GM19395 (cell line): ENCODE data around the gene MRPS26.
"Not testable (repeated sequence)": the region's sequence is repeated elsewhere in the genome, so short reads cannot be mapped to it uniquely, and the experiment has no call there.

ENCODE experiments used
- ATAC-seq: cut with Tn5 transposase; IDR thresholded peaks from one replicate; pipeline ENCODE4 v1.9.1; 2021; ENCODE audit warnings: mild to moderate bottlenecking, moderate library complexity; ENCODE audit not compliant: unreplicated experiment

The MRPS26 gene

GRCh38 chr20:3041854-3042409 lies 3.9 kb upstream of the MRPS26 start:
- ATAC-seq = no peak

DNA sequence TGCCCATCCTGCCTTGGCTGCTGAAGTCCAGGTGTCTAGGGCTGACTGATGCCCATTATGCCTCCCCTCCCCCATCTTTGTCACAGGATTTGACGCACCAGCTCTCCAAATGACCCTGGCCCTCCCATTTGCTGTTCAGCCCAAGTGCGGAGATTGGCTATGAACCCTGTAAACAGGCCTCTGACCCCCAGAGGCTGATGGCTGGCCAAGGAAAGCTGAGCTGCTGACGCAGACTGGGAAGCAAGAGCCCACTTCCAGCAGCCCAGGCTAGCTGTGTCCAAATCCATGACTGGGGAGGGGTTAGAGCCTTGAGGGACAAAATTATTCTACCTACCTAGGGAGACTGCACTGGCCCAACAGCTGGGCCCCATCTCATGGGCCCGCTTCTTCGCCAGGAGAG lies 3.2 kb upstream of the MRPS26 start:
- no peak for ATAC-seq

DNA sequence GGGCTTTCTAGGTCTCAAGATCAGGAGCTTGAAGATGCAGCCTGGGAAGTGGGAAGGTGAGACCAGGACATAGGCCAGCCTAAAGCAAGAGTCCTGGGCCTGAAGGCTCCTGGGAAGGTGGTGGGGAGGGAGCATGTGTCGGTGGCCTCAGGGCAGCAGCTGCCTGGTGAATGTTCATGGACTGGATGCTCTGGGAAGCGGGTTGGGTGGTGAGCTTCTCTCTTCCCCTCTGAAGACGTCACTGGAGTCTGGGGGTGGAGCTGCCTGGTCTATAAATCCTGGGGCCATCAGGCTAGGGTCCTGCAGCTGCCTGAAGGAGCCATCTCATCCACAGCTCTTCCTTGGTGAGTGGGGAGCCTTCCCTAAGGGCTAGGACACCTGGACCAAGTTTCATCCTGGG lies 2.5 kb upstream of the MRPS26 start, which contains the start of gene GNRH2:
Gene GNRH2 (plus strand): TSS at position 301 of the 400 bp plus-strand sequence. CDS start 793 bp downstream, outside the sequence.
- ATAC-seq = no peak

GRCh38 chr20:3044336-3044965 lies 1.4 kb upstream of the MRPS26 start:
- no peak for ATAC-seq

DNA sequence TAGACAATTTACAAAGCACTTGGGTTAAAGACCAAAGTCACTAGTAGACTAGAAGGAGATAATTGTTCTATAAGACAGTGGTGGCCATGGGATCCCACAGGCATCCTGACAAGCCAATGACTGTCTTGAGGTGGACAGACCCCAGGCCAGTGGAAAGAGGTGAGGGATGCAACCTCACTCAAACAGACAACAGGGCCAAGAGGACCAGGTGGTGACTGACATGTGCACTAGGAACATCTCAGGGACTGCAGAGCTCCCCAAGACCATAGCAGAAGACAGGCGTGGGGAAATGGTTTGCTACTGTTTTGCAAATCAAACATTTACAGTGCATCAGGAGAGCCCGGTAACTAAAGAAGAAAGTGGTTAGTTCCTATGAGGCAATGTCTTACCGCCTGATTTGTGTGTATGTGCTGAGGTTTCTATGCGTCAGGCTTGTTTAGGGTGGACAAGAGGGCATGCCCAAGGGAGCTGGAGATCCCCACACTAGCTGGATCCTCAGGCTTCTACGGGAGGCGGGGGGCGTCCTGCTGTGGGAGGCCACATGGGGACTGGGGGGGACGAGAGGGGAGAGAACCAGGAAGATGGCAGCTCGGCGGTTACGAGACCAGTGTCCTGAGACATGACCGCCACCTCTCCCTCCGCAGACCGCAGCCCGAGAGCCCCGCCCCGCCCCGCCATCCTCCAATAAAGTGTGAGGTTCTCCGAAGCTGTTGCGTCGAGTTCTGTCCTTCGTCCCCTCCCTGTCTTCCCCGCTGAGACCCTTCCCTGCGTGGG lies 623 bp upstream of the MRPS26 start:
- ATAC-seq = peak; percentile 50

GRCh38 chr20:3046677-3047462 lies 1.0 kb downstream of the MRPS26 start:
- peak; percentile 10 for ATAC-seq

DNA sequence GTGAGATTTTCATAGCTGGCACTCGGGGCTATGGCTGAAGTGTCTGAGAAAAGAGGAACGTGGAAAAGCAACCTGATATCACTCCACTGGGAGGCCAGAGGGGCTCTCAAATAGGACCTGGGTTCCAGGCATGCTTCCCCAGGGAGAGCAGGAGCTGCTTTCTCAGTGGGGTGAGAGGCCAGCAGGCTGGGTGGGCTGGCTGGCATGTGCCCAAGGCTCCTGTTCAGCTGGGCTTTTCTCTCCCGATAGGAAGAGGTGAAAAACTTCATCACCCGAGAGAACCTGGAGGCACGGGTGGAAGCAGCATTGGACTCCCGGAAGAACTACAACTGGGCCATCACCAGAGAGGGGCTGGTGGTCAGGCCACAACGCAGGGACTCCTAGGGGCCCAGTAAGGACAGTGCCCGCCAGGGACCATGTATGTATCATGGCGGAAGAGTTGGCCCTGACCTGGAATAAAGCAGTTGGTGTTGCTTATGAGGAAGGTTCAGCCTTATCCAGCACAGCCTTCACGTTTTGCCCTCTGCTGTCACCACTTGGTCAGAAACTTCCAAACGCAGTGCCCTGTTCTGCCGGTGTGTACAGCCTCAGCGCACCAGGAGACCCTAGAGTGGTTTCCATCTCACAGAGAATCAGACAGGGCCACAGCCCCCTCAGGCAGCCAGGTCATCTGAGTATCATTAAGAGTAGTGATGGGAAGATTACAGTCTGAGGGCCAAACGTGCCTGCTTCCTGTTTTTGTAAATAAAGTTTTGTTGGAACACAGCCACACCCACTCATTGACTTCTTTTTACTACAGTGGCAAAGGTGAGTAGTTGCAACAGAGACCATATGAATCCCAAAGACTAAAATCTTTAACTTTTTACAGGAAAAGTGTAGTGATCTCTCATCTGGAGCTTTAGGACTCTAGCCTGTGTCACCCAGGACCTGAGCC lies 1.9 kb downstream of the MRPS26 start:
- ATAC-seq = no peak

- ATAC-seq = no peak
These were observed 5.7 kb downstream of the MRPS26 start for GRCh38 chr20:3051385-3052019.

DNA sequence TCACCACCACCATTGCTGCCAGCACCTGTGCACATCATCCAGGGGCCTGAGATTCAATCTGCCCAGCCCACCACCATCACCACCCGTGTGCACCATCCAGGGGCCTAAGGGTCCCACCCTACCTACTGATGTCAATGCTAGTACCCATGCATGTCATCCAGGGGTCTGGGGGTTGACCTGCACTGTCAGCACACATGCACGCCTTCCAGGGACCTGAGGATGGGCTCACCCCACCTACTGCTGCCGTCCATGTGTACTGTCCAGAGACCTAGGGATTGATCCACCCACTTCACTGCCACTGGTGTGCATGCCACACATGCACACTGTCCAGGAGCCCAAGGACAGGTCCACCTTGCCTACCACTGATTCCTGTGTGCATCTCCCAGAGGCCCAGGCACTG lies 13.6 kb downstream of the MRPS26 start:
- ATAC-seq = no peak

DNA sequence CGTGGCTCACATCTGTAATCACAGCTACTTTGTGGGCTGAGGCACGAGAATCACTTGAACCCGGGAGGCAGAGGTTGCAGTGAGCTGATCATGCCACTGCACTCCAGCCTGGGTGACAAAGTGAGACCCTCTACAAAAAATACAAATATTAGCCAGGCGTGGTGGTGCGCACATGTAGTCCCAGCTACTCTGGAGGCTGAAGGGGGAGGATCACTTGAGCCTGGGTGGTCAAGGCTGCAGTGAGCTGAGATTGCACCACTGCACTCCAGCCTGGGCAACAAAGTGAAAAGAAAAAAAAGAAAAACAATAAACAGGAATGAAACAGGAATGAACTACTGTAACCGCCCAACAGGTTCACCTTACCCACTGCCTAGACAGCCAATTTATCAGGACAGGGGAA lies 18.3 kb downstream of the MRPS26 start:
- not testable (repeated sequence) for ATAC-seq

DNA sequence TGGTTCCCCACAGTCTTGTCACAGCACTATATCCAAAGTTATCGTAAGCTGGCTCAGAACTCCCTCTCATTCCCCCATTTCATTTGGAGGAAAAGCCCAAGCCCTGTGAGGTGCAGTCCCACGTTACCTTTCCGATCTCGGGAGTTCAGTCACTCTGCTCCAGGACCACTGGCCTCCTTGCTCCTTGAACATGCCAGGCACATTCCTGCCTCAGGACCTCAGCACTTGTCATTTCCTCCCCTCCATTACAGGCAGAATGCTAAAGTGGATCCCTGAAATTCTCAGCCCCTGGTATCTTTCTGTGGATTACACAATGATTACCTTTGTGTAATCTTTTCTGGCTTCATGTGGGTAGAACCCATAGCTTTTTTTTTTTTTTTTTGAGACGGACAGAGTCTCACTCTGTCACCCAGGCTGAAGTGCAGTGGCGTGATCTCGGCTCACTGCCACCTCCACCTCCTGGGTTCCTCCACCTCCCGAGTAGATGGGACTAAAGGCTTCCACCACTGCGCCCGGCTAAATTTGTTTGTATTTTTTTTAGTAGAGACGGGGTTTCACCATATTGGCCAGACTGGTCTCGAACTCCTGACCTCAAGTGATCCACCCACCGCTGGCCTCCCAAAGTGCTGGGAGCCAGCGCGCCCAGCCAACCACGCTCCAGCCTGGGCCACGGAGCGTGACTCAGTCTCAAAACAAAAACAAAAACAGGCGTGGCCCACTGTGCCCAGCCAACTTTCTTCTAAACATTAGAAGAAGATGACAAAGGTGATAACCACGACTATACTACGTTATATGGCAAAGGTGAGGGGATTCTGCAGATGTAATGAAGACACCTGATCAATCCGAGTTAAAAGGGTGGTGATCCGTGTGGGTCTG lies 21.5 kb downstream of the MRPS26 start:
- ATAC-seq = no peak

GRCh38 chr20:3068075-3068474 lies 22.2 kb downstream of the MRPS26 start:
- ATAC-seq = no peak

- no peak for ATAC-seq
These were observed 23.4 kb downstream of the MRPS26 start for GRCh38 chr20:3068986-3069900.

DNA sequence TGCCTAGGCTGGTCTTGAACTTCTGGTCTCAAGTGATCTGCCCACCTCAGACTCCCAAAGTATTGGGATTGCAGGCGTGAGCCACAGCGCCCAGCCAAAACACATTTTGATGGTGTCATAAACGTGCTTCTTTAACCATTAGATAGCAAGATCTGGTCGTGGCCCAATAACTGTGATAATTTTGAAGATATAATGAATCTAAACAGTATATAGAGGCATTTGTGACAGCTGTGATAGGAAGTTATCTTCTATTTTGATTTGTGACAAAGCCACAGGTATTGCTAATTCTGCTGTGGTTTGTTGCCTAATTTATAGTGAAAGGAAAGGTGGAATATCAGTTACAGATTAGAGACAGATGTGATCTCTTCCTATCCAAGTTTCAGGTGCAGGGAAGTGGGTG lies 24.9 kb downstream of the MRPS26 start:
- no peak for ATAC-seq

GRCh38 chr20:3071266-3071609 lies 25.4 kb downstream of the MRPS26 start:
- no peak for ATAC-seq

DNA sequence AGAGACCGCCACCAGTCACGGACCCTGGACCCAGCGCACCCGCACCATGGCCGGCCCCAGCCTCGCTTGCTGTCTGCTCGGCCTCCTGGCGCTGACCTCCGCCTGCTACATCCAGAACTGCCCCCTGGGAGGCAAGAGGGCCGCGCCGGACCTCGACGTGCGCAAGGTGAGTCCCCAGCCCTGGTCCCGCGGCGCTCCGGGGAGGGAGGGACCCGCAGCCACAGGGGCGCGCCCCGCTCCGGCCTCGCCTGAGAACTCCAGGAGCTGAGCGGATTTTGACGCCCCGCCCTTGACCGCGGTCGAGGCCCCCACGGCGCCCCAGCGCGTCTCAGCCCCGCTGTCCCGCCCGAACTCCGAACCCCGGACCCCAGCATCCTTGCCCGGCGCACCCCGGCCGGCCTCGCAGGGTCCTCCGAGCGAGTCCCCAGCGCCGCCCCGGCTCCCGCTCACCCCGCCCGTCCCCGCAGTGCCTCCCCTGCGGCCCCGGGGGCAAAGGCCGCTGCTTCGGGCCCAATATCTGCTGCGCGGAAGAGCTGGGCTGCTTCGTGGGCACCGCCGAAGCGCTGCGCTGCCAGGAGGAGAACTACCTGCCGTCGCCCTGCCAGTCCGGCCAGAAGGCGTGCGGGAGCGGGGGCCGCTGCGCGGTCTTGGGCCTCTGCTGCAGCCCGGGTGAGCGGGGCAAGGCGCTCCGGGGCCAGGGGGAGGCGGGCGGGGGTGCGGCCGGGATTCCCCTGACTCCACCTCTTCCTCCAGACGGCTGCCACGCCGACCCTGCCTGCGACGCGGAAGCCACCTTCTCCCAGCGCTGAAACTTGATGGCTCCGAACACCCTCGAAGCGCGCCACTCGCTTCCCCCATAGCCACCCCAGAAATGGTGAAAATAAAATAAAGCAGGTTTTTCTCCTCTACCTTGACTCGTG lies 26.0 kb downstream of the MRPS26 start, which contains the start of gene OXT:
Gene OXT (plus strand): TSS at position 11 of the 920 bp plus-strand sequence. CDS start 36 bp downstream, at position 47.
- ATAC-seq = no peak
